Sigmoid colon (tissue), 4 donors: Measurements from ENCODE around the gene GOSR1.
"Not testable (repeated sequence)": the region's sequence is repeated elsewhere in the genome, so short reads cannot be mapped to it uniquely, and the experiment has no call there.

ENCODE experiments used
- POLR2AphosphoS5 ChIP-seq, 4 donors: sonication (generic); formaldehyde crosslinking; IDR thresholded peaks; one replicate each; pipeline ENCODE4 v1.6.1; 2017; ENCODE audit warnings: antibody characterized with exemption in 4 of 4
- TF ChIP-seq, protein P1 (sequence below), 4 experiments: fragments of 450-650 bp in 3 of 4; fragments of 200-600 bp in 1 of 4; IDR thresholded peaks; one replicate each; pipeline ENCODE4 v1.5.1; 2016 to 2019; ENCODE audit warnings: antibody characterized with exemption in 4 of 4, mild to moderate bottlenecking in 3 of 4, moderate library complexity in 2 of 4

DNA sequence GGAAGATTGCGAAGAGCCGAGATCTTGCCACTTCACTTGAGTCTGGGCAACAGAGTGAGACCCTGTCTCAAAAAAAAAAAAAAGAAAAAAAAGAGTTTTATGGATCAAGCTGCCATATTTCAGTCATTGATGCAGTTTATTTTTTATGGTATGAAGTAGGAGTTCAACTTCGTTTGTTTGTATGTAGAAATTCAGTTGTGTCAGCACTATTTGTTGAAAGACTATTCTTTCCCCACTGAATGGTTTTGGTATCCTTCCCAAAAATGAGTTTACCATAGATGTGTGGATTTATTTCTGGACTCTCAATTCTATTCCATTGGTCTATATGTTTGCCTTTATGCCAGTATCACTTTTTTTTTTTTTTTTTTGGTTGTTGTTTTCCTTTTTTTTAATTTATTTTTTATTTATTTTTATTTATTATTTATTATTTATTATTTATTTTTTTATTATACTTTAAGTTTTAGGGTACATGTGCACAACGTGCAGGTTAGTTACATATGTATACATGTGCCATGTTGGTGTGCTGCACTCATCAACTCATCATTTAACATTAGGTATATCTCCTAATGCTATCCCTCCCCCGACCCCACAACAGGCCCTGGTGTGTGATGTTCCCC is 18.3 kb upstream of the GOSR1 start:
- TF ChIP-seq, protein P1, sequence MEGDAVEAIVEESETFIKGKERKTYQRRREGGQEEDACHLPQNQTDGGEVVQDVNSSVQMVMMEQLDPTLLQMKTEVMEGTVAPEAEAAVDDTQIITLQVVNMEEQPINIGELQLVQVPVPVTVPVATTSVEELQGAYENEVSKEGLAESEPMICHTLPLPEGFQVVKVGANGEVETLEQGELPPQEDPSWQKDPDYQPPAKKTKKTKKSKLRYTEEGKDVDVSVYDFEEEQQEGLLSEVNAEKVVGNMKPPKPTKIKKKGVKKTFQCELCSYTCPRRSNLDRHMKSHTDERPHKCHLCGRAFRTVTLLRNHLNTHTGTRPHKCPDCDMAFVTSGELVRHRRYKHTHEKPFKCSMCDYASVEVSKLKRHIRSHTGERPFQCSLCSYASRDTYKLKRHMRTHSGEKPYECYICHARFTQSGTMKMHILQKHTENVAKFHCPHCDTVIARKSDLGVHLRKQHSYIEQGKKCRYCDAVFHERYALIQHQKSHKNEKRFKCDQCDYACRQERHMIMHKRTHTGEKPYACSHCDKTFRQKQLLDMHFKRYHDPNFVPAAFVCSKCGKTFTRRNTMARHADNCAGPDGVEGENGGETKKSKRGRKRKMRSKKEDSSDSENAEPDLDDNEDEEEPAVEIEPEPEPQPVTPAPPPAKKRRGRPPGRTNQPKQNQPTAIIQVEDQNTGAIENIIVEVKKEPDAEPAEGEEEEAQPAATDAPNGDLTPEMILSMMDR (IDR thresholded peaks at IDR 0.05): not testable (repeated sequence)
- not testable (repeated sequence) for TF ChIP-seq POLR2AphosphoS5 (IDR thresholded peaks at IDR 0.05)
